Loucy (cell line): ENCODE results near the gene NFATC3.

Experiments used
- EZH2phosphoT487 ChIP-seq: fragments of 200-600 bp; IDR thresholded peaks from 2 replicates; pipeline ENCODE4 v1.6.1; 2018; ENCODE audit warnings: antibody characterized with exemption, mild to moderate bottlenecking, moderate library complexity, borderline replicate concordance
- TF ChIP-seq, protein P1 (sequence below): fragments of 200-600 bp; sonication (generic); conservative IDR thresholded peaks from 2 replicates; pipeline ENCODE4 v1.5.1; 2014; ENCODE audit warnings: mild to moderate bottlenecking, antibody characterized with exemption, low read length

DNA sequence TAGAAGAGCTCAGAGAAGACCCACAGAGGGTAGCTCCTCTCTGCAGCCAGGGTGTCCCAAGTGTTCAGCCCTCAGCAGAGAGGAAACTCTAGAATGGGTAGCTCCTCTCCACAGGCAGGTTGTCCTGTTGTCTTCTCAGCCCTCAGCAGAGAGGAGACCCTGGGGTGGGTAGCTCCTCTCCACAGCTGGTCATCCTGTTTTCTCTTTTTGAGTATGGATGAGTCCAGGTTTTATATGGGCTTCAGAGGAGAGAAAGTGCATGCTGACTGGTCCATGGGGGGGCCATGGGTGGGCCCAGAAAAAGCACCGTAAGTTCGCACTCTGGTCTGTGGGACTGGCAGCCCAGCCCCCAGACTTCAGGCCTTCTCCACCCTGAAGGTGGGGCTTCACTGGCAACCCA lies 102.3 kb downstream of the NFATC3 start:
- TF ChIP-seq, protein P1, sequence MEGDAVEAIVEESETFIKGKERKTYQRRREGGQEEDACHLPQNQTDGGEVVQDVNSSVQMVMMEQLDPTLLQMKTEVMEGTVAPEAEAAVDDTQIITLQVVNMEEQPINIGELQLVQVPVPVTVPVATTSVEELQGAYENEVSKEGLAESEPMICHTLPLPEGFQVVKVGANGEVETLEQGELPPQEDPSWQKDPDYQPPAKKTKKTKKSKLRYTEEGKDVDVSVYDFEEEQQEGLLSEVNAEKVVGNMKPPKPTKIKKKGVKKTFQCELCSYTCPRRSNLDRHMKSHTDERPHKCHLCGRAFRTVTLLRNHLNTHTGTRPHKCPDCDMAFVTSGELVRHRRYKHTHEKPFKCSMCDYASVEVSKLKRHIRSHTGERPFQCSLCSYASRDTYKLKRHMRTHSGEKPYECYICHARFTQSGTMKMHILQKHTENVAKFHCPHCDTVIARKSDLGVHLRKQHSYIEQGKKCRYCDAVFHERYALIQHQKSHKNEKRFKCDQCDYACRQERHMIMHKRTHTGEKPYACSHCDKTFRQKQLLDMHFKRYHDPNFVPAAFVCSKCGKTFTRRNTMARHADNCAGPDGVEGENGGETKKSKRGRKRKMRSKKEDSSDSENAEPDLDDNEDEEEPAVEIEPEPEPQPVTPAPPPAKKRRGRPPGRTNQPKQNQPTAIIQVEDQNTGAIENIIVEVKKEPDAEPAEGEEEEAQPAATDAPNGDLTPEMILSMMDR, result no peak
- no peak for TF ChIP-seq EZH2phosphoT487
